NCI-H1436 treated with DMSO at 0.1 percent for 48 hours (cell line): Measurements from ENCODE around the gene GSG1L.

ENCODE experiments used
- DNase-seq: peaks from one replicate; lab custom pipeline; 2025; lab: John Stamatoyannopoulos, UW

Gene GSG1L

GRCh38 chr16:28063591-28064061 lies at the start of gene GSG1L:
Gene GSG1L (minus strand): TSS chr16:28063714. CDS start chr16:28063424, 290 bp downstream.
- no peak for DNase-seq

GRCh38 chr16:28112908-28113307 lies 49.4 kb upstream of the GSG1L start:
- DNase-seq: no peak

- DNase-seq: no peak
Observed at GRCh38 chr16:28110977-28111376, 47.5 kb upstream of the GSG1L start.

- DNase-seq: no peak
Observed at GRCh38 chr16:28110479-28110878, 47.0 kb upstream of the GSG1L start.

- DNase-seq: no peak
Observed at GRCh38 chr16:28110074-28110473, 46.6 kb upstream of the GSG1L start.

- no peak for DNase-seq
Observed at GRCh38 chr16:28108590-28109247, 45.2 kb upstream of the GSG1L start.

- DNase-seq: no peak
Observed at GRCh38 chr16:28107232-28107631, 43.7 kb upstream of the GSG1L start.

GRCh38 chr16:28106467-28107215 lies 43.1 kb upstream of the GSG1L start:
- DNase-seq: no peak

- no peak for DNase-seq
Observed at GRCh38 chr16:28105954-28106353, 42.4 kb upstream of the GSG1L start.

- no peak for DNase-seq
Observed at GRCh38 chr16:28105297-28105696, 41.8 kb upstream of the GSG1L start.

GRCh38 chr16:28104404-28104803 lies 40.9 kb upstream of the GSG1L start:
- no peak for DNase-seq

GRCh38 chr16:28103516-28104170 lies 40.1 kb upstream of the GSG1L start:
- no peak for DNase-seq

GRCh38 chr16:28101533-28101890 lies 38.0 kb upstream of the GSG1L start:
- no peak for DNase-seq

- no peak for DNase-seq
Observed at GRCh38 chr16:28100810-28101532, 37.5 kb upstream of the GSG1L start.

GRCh38 chr16:28098959-28099945 lies 35.7 kb upstream of the GSG1L start:
- no peak for DNase-seq

GRCh38 chr16:28098171-28098958 lies 34.9 kb upstream of the GSG1L start:
- no peak for DNase-seq

GRCh38 chr16:28096983-28097899 lies 33.7 kb upstream of the GSG1L start:
- no peak for DNase-seq

- no peak for DNase-seq
Observed at GRCh38 chr16:28093385-28093725, 29.8 kb upstream of the GSG1L start.

- no peak for DNase-seq
Observed at GRCh38 chr16:28092721-28093384, 29.3 kb upstream of the GSG1L start.
